Ovary (tissue), 3 donors: ENCODE measurements around the gene EXOC6B.

Experiments
- CTCF ChIP-seq, 3 donors: fragments of 450-650 bp in 2 of 3; fragments of 200-600 bp in 1 of 3; IDR thresholded peaks; one replicate each; pipeline versions ENCODE4 v1.5.1 to v1.8.0; 2016 to 2022; ENCODE audit warnings: antibody characterized with exemption in 3 of 3, mild to moderate bottlenecking in 1 of 3
- POLR2A ChIP-seq: fragments of 450-650 bp; IDR thresholded peaks from one replicate; pipeline ENCODE4 v1.6.1; 2017; ENCODE audit warnings: antibody characterized with exemption, mild to moderate bottlenecking, moderate library complexity
- donor health status: DM: no; HTN: no; CAD: no.

GRCh38 chr2:72127401-72128058, 698.3 kb downstream of the EXOC6B start:
- TF ChIP-seq CTCF (IDR thresholded peaks at IDR 0.05) (no peak), POLR2A (no peak)
